ENCODE measurements around the gene INPP5J. TPM values are rescaled to one million over a fixed set of nuclear protein-coding genes. Genes with fewer than 3 reads are reported as not detected.
A peak's percentile ranks its signal among the peaks of the same experiment; 100 is the strongest.

The INPP5J gene
- total RNA-seq, 2 donors from 2014 or later, result 18.3 to 18.4 TPM

DNA sequence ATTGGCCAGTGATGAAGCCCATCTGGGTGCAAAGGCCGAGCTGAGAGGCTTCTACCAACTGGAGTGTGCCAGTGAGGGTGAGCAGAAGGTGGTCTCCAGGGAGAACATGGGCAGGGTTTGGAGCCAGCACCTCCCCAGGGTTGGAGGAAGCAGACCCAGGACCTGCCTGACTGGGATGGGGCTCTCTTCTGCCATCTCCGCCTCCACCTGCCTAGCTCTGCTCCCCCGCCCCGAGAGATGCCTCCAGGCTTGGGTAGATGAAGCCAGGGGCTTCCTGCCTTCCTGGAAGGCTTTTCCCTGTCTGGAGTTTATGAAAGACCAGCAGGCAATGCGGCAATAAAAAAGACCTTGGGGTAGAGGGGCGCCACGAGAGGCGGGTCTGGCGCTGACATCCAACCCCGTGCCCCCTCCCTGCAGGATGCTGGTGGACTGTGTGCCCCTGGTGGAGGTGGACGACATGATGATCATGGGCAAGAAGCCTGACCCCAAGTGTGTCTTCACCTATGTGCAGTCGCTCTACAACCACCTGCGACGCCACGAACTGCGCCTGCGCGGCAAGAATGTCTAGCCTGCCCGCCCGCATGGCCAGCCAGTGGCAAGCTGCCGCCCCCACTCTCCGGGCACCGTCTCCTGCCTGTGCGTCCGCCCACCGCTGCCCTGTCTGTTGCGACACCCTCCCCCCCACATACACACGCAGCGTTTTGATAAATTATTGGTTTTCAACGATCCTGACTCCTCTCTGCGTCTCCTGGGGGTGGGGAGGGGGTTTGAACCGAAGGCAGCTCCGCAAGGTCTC, 18.7 kb upstream of the INPP5J start:
- Histone ChIP-seq H3K36me3 (no peaks in the 10 kb centered on the region), H3K27ac (peak overlapping the region; percentile 85), H3K9me3 (no peaks in the 10 kb centered on the region), H3K27me3 (no peaks in the 10 kb centered on the region), H3K9ac (ENCODE audit: low read depth in 2 of 2, low read length in 2 of 2) (no peak overlapping the region), H3K4me3 (no peak overlapping the region), H3K4me1 (no peaks in the 10 kb centered on the region)
- intact Hi-C loops (cut with DNase I), result no loop called here
- DNase-seq, result no peak
- TF ChIP-seq, protein P1, sequence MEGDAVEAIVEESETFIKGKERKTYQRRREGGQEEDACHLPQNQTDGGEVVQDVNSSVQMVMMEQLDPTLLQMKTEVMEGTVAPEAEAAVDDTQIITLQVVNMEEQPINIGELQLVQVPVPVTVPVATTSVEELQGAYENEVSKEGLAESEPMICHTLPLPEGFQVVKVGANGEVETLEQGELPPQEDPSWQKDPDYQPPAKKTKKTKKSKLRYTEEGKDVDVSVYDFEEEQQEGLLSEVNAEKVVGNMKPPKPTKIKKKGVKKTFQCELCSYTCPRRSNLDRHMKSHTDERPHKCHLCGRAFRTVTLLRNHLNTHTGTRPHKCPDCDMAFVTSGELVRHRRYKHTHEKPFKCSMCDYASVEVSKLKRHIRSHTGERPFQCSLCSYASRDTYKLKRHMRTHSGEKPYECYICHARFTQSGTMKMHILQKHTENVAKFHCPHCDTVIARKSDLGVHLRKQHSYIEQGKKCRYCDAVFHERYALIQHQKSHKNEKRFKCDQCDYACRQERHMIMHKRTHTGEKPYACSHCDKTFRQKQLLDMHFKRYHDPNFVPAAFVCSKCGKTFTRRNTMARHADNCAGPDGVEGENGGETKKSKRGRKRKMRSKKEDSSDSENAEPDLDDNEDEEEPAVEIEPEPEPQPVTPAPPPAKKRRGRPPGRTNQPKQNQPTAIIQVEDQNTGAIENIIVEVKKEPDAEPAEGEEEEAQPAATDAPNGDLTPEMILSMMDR (IDR thresholded peaks at IDR 0.05), result no peak

DNA sequence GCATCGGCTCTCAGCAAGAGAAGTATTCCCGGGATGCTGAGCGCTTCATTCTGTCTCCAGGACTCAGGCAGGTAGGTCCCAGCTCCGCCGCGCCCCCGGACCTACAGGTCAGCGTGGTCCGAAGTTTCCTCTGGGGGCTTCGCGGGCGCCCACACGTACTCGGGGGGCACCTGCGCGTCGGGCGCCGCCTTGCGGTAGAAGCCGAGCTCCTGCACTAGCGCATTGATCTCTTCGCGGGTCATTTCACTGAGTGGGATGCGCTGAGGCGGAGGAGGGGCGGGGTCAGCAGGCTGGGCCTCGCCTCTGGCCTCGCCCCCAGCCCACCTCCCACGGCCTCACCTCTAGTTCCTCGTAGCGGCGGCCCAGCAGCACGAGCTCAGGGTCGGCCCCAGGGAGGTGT, 17.9 kb upstream of the INPP5J start:
- Histone ChIP-seq H3K4me3 (no peak overlapping the region), H3K36me3 (no peaks in the 10 kb centered on the region), H3K9ac (ENCODE audit: low read depth in 2 of 2, low read length in 2 of 2) (no peak overlapping the region), H3K9me3 (no peaks in the 10 kb centered on the region), H3K4me1 (no peaks in the 10 kb centered on the region), H3K27ac (peak overlapping the region; percentile 85), H3K27me3 (no peaks in the 10 kb centered on the region)
- intact Hi-C loops (cut with DNase I), result loop anchor here (5.0 kb wide), 1 partner anchor 42 kb away; no protein-coding TSS in a partner anchor
- TF ChIP-seq, protein P1 (IDR thresholded peaks at IDR 0.05), result no peak
- DNase-seq, result no peak

DNA sequence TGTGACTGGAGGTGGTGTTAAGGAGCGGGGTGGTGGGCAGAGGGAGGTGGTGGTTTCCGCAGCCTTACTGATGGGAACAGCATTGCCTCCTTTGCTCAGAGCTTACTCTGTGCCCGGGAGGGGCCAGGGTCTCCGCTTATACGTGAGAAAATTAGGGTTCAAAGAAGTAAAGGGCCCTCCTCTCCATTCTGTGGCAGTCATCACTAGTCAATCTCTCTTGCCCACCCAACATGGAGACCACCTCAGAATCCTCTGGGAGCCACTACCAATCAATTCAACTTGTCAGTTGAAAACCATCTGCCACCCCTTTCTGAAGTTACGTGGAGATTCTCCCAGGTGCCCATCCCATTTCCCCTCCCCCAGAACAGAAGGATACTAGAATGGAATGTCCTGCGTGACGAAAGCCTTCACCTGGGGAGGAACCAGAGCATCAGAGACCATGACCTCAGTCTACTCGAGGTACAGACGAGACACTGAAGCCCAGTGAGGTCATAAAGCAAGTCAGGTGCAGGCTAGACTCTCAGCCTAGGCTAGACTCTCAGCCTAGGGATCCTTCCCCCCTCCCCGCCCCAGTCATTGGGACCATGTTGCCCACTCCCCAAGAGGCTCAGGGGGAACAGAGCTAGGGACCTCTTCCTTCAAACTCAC, 17.4 kb upstream of the INPP5J start:
- H3K4me1 ChIP-seq, result no peaks in the 10 kb centered on the region
- no peaks in the 10 kb centered on the region for H3K36me3 ChIP-seq
- H3K4me3 ChIP-seq, result no peak overlapping the region
- H3K27ac ChIP-seq, result peak overlapping the region; percentile 85
- no peaks in the 10 kb centered on the region for H3K27me3 ChIP-seq
- peak overlapping the region in 1 of 2 donors; percentile 71 for H3K9ac ChIP-seq (ENCODE audit: low read depth in 2 of 2, low read length in 2 of 2)
- no peak for DNase-seq
- TF ChIP-seq, protein P1 (IDR thresholded peaks at IDR 0.05), result no peak
- intact Hi-C loops (cut with DNase I), result loop anchor here (5.0 kb wide), 1 partner anchor 42 kb away; no protein-coding TSS in a partner anchor
- no peaks in the 10 kb centered on the region for H3K9me3 ChIP-seq

DNA sequence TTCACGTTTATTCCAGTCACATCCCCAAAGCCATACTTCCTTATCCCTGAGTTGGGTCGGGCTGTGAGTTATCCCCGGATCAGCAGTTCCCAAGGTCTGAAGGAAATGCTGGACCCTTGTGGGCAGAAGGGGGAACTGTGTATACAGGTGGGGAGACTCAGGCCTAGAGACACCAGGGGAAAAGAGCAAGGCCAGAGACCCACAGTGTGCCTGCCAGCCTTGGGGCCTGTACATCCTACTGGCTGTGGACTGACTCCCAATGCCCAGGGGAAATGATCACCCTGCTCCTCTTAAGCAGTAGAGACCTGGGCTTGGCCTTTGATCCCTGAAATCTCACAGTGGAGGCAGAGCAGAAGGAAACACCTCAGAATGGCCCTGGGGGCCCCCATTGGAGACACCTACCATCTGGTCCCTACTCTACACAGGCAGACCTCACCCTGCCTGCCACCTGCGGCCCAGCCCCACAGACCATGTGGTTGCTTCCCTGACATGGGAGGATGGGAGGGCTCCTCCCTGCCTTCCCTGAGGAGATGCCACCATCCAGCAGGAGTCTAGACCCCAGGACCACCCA, 16.7 kb upstream of the INPP5J start:
- intact Hi-C loops (cut with DNase I), result loop anchor here (5.0 kb wide), 1 partner anchor 41 kb away; no protein-coding TSS in a partner anchor

DNA sequence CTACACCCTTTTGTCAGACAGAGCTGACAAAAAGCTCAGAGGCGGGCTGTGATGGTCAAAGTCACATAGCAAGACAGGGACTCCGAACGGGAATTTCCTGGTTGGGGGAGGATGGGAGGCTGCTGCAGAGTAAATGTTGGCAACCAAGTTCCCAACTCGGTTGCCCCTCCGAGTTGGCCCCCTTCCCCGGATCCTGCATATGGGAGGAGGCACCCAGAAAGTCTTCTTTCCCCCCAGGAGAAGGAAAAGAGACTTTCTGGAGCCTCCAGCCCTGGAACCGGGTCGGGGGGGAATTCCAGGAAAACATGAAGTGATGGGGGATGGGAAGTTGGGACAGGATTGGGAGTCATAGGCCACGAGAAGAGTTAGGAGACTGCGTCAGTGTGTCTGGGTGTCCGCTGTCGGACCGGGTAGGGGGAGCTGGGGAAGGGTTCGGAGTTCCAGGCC, 16.0 kb upstream of the INPP5J start:
- no peaks in the 10 kb centered on the region for H3K27me3 ChIP-seq
- H3K4me3 ChIP-seq, result peak overlapping the region; percentile 60
- no peaks in the 10 kb centered on the region for H3K4me1 ChIP-seq
- H3K27ac ChIP-seq, result peak overlapping the region; percentile 85
- TF ChIP-seq, protein P1 (IDR thresholded peaks at IDR 0.05), result no peak
- H3K9ac ChIP-seq (ENCODE audit: low read depth in 2 of 2, low read length in 2 of 2), result peak overlapping the region; percentile 78 to 96
- intact Hi-C loops (cut with DNase I), result loop anchor here (5.0 kb wide), 1 partner anchor 41 kb away; no protein-coding TSS in a partner anchor
- H3K36me3 ChIP-seq, result no peaks in the 10 kb centered on the region
- DNase-seq, result peak; percentile 45
- H3K9me3 ChIP-seq, result no peaks in the 10 kb centered on the region

More for the DNA sequence above, 16.7 kb upstream of the INPP5J start:
- TF ChIP-seq, protein P1 (IDR thresholded peaks at IDR 0.05), result no peak
- peak overlapping the region; percentile 71 to 96 for H3K9ac ChIP-seq (ENCODE audit: low read depth in 2 of 2, low read length in 2 of 2)
- no peaks in the 10 kb centered on the region for H3K36me3 ChIP-seq
- DNase-seq, result peak; percentile 40
- H3K27me3 ChIP-seq, result no peaks in the 10 kb centered on the region
- no peaks in the 10 kb centered on the region for H3K4me1 ChIP-seq
- peak overlapping the region; percentile 85 for H3K27ac ChIP-seq
- peak overlapping the region; percentile 60 for H3K4me3 ChIP-seq
- H3K9me3 ChIP-seq, result no peaks in the 10 kb centered on the region

Data from colonic mucosa (tissue), 4 donors.